HEK293T (cell line): ENCODE measurements around the gene SNCB.

Source experiments
- CTBP1 ChIP-seq: fragments of 450-650 bp; IDR thresholded peaks from 2 replicates; pipeline ENCODE4 v1.6.1; 2016; ENCODE audit warnings: borderline replicate concordance
- PKNOX1 ChIP-seq: fragments of 450-650 bp; IDR thresholded peaks from 2 replicates; pipeline ENCODE4 v1.6.1; 2016

DNA sequence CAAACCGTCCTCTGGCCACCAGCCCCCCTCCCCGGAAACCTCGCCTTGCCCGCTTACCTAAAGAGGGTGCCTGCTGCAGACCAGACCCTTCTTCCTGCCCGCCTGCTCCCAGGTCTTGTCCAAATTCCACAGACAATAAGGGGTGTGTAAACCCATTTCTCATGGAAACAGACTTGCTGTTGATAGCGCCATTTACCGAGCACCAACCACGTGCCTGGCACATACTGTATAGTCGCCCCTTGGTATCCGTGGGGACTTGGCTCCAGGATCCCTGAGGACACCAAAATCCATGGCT lies 56.1 kb downstream of the SNCB start:
- TF ChIP-seq PKNOX1 (no peak), CTBP1 (no peak)
